ENCODE measurements around the gene CLK4. TPM values are rescaled to one million over a fixed set of nuclear protein-coding genes. Genes with fewer than 3 reads are reported as not detected.
A peak's percentile ranks its signal among the peaks of the same experiment; 100 is the strongest.

CLK4 gene
- polyA plus RNA-seq, 3 donors: 67.2 to 75.2 (median 69.1) TPM

GRCh38 chr5:178640331-178641045, 13.6 kb upstream of the CLK4 start:
- no peak for DNase-seq (ENCODE audit: low read depth in 3 of 3, low spot score in 2 of 3)

GRCh38 chr5:178637356-178638074, 10.7 kb upstream of the CLK4 start:
- DNase-seq (ENCODE audit: low read depth in 3 of 3, low spot score in 2 of 3): no peak

DNA sequence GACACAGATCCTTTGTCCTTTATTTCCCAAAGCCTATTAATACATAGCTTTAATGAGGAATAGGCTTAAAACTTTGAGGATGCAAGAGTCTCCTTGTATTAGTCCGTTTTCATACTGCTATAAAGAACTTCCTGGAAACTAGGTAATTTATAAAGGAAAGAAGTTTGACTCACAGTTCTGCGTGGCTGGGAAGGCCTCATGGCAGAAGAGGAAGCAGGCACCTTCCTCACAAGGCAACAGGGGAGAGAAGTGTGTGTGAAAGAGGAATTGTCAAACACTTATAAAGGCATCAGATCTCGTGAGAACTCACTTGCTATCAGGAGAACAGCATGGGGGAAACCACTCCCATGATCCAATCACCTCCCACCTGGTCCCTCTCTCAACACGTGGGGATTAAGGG, 5.4 kb upstream of the CLK4 start:
- DNase-seq (ENCODE audit: low read depth in 3 of 3, low spot score in 2 of 3): no peak

DNA sequence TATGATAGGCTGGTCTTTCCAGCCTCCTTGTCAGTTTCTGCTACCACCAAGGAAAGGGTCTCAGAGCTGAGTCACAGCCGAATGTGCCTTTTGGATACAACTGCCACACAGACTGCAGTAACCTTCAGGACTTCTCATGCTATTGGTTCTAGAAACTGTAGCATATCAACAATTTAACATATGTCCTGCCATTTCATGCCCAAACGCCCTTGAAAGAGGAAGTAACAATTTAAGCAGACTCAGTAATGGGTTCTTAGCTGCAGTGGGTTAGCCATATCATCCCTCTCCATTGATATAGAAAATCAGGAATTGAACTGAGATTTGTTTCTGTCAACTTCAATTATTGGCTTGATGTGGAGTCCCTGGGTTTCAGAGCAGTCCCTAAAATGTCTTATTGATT, 4.1 kb upstream of the CLK4 start:
- no peak for DNase-seq (ENCODE audit: low read depth in 3 of 3, low spot score in 2 of 3)

- DNase-seq (ENCODE audit: low read depth in 3 of 3, low spot score in 2 of 3): no peak
Measured at GRCh38 chr5:178630475-178630930, 3.7 kb upstream of the CLK4 start.

- DNase-seq (ENCODE audit: low read depth in 3 of 3, low spot score in 2 of 3): peak in 1 of 3 donors; percentile 29
Measured at GRCh38 chr5:178627259-178627598, 379 bp upstream of the CLK4 start.

DNA sequence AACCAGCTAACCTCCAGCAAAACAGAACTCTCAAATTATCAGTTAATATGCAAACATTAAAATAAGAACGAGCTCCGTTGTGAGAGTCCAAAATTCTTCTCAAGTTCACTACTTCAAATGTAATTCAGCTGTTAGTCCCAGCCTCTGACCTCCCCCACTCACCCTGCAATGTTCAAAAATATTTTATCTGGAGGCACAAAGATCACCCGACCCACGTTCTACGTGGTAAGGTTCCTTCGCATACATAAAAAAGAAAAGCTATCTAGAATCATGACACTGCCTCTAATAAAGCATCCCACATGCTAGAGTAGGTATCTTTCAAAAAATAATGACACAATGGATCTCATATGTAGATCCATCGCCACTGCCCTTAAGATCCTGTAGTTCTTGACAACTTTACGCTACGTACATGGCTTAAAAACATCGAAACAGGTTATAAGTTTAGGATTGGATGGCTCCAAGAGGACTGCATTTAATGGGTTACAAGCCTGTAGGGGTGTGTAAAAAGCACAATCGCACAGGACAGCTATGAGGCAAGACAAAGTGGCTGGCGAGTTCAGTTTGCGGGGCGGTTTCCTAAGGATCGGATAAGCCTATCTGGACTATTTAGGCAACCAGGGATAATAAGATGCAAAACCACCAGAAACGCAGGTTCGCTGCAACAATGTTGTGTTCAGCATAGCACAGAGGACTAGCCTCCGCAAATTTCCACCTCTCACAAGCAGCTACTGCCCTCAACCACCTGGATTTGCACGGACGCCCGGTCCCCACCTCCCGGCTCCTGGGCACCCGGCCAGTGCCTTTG, 969 bp downstream of the CLK4 start:
- no peak for DNase-seq (ENCODE audit: low read depth in 3 of 3, low spot score in 2 of 3)

DNA sequence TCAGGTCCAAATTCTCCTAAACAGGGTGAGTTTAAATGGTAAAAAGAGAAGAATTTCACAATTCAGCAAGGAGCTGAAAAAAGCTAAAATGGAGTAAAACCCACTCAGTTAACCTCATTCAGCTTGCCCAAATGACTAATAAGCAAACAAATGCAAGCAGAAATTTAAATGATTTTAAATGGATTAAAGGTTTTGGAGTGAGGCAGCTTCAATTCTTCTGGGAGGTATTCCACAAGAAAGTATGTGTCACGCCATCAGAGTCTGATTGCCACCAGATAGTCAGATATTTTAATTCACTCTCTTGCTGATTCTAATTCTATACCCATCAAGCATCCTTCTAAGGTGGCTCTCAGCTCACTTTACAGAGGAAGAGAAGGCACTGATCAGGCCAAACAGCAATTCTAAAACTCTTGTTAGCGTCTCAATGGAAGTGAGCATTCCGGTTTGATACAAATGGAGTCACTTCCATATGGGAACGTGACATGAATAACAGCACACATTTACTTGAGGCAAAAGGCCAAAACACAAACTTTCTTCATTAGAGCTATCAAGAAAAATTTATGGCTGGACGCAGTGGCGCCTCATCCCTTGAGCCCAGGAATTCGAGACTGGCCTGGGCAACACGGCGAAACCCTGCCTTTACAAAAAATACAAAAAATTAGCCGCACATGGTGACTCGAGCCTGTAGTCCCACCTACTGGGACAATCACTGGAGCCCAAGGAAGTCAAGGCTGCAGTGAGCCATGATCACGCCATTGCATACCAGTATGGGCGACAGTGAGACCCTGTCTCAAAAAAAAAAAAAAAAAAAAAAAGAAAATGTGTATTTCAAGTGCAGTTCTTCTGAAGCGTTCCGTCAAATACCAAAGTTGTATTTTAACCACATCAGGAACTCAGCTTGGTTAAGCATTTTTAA, 2.0 kb downstream of the CLK4 start:
- DNase-seq (ENCODE audit: low read depth in 3 of 3, low spot score in 2 of 3): peak in 2 of 3 donors; percentile 19 to 30

GRCh38 chr5:178622679-178623247, 4.1 kb downstream of the CLK4 start:
- no peak for DNase-seq (ENCODE audit: low read depth in 3 of 3, low spot score in 2 of 3)

DNA sequence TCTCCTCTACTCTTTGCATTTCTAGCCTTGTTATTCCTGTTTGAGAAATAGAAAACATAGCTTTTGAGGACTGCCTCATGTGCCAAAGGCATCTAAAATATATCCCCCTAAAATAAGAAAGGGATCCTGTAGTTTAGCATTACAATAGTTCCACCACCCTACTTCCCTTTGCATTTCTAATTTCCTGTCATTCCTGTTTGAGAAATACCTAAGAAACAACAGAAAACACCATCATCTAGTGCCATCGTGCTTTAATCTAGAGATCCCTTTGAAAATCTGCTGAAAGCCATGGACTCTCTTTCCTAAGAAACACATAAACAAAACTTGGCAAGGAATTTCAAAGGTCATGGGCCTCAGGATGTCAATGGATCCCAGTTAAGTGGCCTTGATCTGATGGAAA, 7.5 kb downstream of the CLK4 start:
- DNase-seq (ENCODE audit: low read depth in 3 of 3, low spot score in 2 of 3): no peak

DNA sequence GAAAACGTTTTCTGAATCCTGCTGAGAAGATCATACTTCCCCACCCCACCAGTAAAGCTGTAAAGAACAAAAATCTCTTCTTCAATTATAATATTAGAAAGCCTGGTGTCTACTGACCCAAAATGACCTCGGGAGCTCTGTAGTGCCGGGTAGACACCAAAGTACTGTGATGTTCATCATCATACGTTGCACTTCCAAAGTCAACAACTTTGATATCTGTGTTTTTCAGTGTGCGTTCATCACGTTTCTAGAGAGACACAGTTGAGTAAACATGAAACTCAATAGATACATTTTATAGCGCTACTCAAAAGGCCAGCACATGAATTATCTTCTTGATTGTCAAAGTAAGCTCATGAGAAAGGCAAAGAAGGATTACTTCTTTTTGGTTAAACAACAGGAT, 14.6 kb downstream of the CLK4 start:
- no peak for DNase-seq (ENCODE audit: low read depth in 3 of 3, low spot score in 2 of 3)

- no peak for DNase-seq (ENCODE audit: low read depth in 3 of 3, low spot score in 2 of 3)
Measured at GRCh38 chr5:178606269-178606668, 20.6 kb downstream of the CLK4 start.

GRCh38 chr5:178605788-178606187, 21.1 kb downstream of the CLK4 start:
- DNase-seq (ENCODE audit: low read depth in 3 of 3, low spot score in 2 of 3): no peak

DNA sequence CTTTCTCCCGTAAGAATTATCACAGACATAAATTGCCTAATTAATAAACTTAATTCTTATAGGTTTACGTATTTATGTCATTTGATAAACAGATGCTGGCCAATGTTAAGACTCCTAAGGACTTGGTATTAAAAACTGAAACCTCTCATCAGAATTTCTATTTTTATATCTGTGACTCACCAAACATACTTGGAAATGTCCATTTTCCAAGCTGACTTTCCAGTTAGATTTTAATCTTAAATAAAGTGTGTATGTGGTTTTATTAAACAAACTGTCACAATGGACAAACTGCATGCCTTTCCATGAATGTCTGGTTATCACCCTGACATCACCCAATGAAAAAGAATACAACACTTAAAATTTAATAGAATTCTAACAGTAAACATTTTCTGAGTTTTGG, 24.1 kb downstream of the CLK4 start:
- DNase-seq (ENCODE audit: low read depth in 3 of 3, low spot score in 2 of 3): no peak

GRCh38 chr5:178595750-178596149, 31.1 kb downstream of the CLK4 start:
- no peak for DNase-seq (ENCODE audit: low read depth in 3 of 3, low spot score in 2 of 3)

GRCh38 chr5:178595150-178595549, 31.7 kb downstream of the CLK4 start:
- DNase-seq (ENCODE audit: low read depth in 3 of 3, low spot score in 2 of 3): no peak

- DNase-seq (ENCODE audit: low read depth in 3 of 3, low spot score in 2 of 3): no peak
Measured at GRCh38 chr5:178590924-178591423, 35.9 kb downstream of the CLK4 start.

- peak; percentile 48 to 68 (median 55) for DNase-seq (ENCODE audit: low read depth in 3 of 3, low spot score in 2 of 3)
Measured at GRCh38 chr5:178590141-178590923, 36.5 kb downstream of the CLK4 start, which contains the start of gene COL23A1. Gene COL23A1 (minus strand): TSS chr5:178590393.

Data from right renal cortex interstitium (tissue), 3 donors.